ENCODE results near the gene SPDYA.
A peak's percentile ranks its signal among the peaks of the same experiment; 100 is the strongest.
"Not testable (repeated sequence)": the region's sequence is repeated elsewhere in the genome, so short reads cannot be mapped to it uniquely, and the experiment has no call there.

Gene SPDYA

GRCh38 chr2:28810384-28811285, at the start of gene SPDYA:
Gene SPDYA (plus strand): TSS chr2:28810834. CDS start chr2:28816015, 5,181 bp downstream.
- peak; percentile 79 for DNase-seq

- DNase-seq = no peak
Observed at GRCh38 chr2:28761420-28761819, 49.2 kb upstream of the SPDYA start.

GRCh38 chr2:28764909-28765711, 45.5 kb upstream of the SPDYA start:
- no peak for DNase-seq

- DNase-seq = no peak
Observed at GRCh38 chr2:28766070-28766469, 44.6 kb upstream of the SPDYA start.

- no peak for DNase-seq
Observed at GRCh38 chr2:28767337-28767736, 43.3 kb upstream of the SPDYA start.

GRCh38 chr2:28768422-28768821, 42.2 kb upstream of the SPDYA start:
- DNase-seq = no peak

- DNase-seq = no peak
Observed at GRCh38 chr2:28768952-28769351, 41.7 kb upstream of the SPDYA start.

- DNase-seq = no peak
Observed at GRCh38 chr2:28772351-28772750, 38.3 kb upstream of the SPDYA start.

GRCh38 chr2:28776471-28776870, 34.2 kb upstream of the SPDYA start:
- no peak for DNase-seq

- no peak for DNase-seq
Observed at GRCh38 chr2:28778392-28778791, 32.2 kb upstream of the SPDYA start.

- DNase-seq = no peak
Observed at GRCh38 chr2:28779001-28779400, 31.6 kb upstream of the SPDYA start.

GRCh38 chr2:28780496-28780895, 30.1 kb upstream of the SPDYA start:
- DNase-seq = no peak

- DNase-seq = no peak
Observed at GRCh38 chr2:28782423-28782822, 28.2 kb upstream of the SPDYA start.

GRCh38 chr2:28784570-28784969, 26.1 kb upstream of the SPDYA start:
- not testable (repeated sequence) for DNase-seq

GRCh38 chr2:28796620-28797019, 14.0 kb upstream of the SPDYA start:
- DNase-seq = no peak

GRCh38 chr2:28801726-28802125, 8.9 kb upstream of the SPDYA start:
- DNase-seq = no peak

- DNase-seq = no peak
Observed at GRCh38 chr2:28802975-28803429, 7.6 kb upstream of the SPDYA start.

- peak; percentile 18 for DNase-seq
Observed at GRCh38 chr2:28809927-28810326, 707 bp upstream of the SPDYA start.

- no peak for DNase-seq
Observed at GRCh38 chr2:28818053-28818452, 7.4 kb downstream of the SPDYA start.

- DNase-seq = peak; percentile 22
Observed at GRCh38 chr2:28821295-28821958, 10.8 kb downstream of the SPDYA start.

- DNase-seq = no peak
Observed at GRCh38 chr2:28822036-28822435, 11.4 kb downstream of the SPDYA start.

- no peak for DNase-seq
Observed at GRCh38 chr2:28824207-28824606, 13.6 kb downstream of the SPDYA start.

GRCh38 chr2:28824870-28825269, 14.2 kb downstream of the SPDYA start:
- no peak for DNase-seq
